GM18907 (cell line): ENCODE data around the gene PARD3B.

Experiments
- ATAC-seq: cut with Tn5 transposase; IDR thresholded peaks from one replicate; pipeline ENCODE4 v1.9.1; 2021; ENCODE audit warnings: mild to moderate bottlenecking, moderate library complexity; ENCODE audit not compliant: unreplicated experiment

Gene PARD3B

GRCh38 chr2:205367331-205367935 lies 822.2 kb downstream of the PARD3B start:
- no peak for ATAC-seq

- ATAC-seq = no peak
These were observed 824.5 kb downstream of the PARD3B start for GRCh38 chr2:205369813-205370212.

- no peak for ATAC-seq
These were observed 825.5 kb downstream of the PARD3B start for GRCh38 chr2:205370726-205371125.

GRCh38 chr2:205372141-205372540 lies 826.9 kb downstream of the PARD3B start:
- ATAC-seq = no peak

DNA sequence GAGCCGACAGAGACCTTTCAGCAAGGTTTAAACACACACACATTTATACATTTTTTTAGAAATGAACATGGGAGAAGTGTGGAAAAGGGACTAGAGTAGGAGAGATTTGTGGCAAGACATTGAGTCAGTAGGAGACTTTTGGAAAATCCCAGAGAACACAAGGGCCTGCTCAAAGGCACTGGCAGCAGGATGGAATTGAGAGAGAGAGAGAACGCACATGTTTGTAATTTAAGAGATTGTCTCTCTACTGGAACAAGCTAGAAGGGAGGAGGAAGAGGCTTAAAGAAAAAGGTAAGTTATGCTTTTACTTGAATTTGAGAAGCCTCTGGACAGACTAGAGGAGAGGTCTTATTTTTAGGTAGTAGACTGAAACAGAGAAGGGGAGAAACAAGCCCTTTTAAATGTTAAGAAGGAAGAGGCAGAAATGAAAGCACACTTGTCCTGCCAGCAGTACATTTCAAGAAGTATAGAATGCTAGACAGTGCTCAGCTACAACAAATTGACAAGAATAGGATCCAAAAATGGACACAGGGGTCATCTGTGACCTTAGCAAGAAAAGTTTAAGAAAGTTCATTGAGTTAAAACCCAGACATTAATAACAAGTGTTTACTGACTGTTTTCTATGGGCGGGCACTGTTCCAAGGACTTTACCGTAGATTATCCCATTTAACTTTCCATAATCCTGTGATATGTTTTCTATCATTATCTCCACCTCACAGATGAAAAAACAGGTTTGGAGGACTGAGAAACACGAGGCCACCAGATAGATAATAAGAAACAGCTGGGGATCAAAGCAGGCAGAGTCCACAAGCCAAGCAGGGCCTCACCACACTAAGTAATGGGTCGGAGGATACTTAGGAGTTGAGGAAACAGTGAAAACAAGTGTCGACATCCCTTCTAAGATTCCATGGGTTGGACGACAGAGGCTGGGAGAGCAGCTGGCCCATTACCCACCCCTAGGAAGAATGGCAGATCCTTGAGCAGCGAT lies 830.5 kb downstream of the PARD3B start:
- ATAC-seq = no peak

- ATAC-seq = no peak
These were observed 832.0 kb downstream of the PARD3B start for GRCh38 chr2:205377324-205377723.

DNA sequence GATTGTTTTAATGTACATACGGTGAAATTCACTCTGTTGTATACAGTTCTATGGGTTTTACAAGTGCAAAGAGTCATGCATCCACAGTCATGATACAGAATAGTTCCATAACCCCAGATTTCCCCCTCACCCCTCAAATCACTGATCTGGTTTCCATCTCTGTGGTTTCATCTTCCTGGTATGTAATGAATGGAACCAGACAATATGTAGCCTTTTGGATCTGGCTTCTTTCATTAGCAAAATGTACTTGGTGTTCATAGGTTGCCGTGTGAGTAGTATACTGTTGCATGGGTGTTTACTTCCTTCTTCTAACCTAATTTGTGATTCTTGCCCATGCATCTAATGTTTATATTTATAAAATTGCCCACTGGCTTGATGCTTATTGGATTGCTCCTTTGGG lies 838.3 kb downstream of the PARD3B start:
- no peak for ATAC-seq

DNA sequence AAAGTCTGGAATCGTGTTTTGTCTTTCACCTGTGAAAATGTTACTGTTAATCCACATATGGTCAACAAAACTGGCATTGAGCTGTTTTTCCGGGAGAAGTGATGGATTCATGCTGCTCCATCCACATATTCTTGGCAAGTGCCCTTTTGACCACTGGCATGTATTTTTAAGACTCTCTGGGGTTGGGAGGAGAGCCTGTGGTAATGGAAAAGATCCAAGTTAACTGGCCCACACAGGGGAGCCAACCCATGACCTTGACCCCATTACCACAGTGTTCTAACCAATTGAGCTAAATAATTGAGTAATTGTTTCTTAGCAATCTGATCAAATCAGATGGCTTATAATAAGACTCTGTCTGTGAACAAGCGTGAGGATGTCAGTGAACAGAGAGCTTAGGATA lies 840.8 kb downstream of the PARD3B start:
- ATAC-seq = no peak

DNA sequence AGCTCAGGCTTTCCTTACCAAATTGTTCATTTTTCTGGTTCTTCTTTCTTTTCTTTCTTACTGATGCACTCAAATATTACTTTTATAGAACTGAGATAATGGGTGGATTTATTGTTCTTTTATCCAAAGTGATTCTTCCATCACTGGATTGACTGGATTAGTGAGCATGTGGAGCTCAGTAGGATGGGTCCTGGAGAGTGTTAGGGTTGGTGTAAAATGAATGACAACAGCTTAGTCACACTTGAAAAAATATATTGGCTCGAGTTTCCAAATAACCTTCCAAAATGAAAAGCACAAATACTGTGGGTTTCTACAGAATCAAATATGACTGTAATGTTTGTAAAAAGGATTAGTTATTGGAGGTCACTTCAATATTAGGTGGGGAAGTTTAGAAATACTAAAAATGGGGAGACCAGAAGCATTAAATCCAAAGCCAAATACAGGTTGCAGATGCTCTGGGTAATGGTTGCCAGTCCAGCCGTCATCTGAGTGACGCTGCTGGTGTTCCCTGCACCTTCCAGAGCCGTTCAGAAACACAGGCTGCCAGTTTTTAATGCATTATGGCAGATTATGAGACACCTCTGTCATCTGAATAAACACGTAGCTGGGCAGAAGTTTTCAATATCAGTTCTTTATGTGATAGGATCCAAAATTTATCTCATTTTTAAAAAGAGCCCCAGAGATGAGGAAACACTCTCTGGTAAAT lies 842.2 kb downstream of the PARD3B start:
- no peak for ATAC-seq

DNA sequence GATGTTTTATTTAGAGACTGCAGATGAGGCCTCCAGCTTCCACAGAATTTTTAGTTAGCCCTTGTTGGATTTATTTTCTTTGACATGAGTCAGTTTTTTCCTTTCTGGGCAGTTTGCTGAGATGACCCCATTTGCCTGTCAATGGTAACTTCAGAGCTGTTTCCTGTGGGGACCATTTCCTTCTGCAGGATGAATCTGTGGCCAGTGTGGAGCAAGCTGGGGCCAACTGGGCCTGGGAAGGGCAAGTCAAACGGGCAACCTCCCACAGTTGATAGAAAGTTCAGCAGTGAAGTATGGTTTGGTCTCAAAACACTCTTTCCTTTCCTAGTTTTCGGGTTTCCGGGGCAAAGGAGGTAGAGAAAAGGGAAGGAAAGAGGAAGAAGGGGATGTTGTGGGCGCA lies 845.6 kb downstream of the PARD3B start:
- no peak for ATAC-seq

DNA sequence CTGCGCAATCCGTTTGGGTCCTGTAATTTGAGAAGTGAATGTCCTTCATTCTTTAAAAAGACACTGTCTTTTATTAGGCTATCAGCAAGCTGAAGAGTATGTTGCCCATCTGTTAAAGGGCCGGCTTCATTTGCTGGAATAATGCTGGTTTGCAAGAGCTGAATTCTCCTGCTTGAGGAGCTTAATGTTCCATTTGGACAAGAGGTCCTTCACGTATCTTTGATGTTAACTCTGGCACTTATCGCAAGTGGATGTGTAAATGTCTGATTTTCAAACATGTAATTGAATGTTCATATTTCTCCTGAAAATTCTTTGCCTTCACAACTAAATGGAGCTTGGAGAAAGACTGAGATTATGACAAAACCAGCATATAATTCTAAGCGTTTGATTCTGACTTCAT lies 856.2 kb downstream of the PARD3B start:
- ATAC-seq = no peak

DNA sequence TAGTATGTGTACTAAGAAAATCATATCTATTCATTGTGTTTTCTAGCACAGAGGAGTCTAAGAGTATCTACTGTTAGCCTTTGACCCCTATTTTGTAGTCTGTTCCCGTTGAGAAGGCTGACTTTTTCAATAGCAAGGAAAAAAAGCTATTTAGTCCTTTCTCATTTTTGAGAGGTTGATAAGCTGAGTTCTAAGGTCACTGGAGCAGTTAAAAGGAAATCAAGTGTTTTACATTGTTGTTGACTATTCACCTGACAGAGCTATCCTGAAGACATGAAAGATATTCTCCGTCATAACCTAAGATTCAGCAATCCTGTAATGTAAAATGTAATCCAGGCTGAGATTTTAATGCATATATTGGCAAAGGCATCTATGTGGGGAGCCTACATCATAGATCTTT lies 856.7 kb downstream of the PARD3B start:
- no peak for ATAC-seq

GRCh38 chr2:205403244-205403825 lies 858.1 kb downstream of the PARD3B start:
- ATAC-seq = no peak

GRCh38 chr2:205405194-205405593 lies 859.9 kb downstream of the PARD3B start:
- no peak for ATAC-seq

GRCh38 chr2:205405752-205406151 lies 860.5 kb downstream of the PARD3B start:
- ATAC-seq = no peak

DNA sequence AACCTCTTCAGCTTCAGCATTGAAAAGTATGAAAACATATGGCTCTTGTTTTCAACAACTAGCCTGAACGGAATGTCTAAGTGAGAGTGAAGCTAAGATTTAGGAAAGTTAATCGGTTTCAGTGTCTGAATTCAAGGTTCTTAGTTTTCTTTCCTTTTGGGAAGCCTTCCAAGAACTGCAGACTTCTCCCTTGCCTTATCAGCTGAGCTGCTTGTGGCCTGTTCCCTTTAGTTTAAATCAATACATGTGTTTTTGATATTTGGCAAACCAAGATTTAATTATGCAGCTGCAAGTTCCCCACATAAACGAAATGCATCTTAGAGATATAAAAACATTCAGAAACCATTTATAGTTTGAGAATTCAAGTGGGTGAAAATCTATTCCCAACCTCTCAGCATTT lies 862.7 kb downstream of the PARD3B start:
- ATAC-seq = no peak

- ATAC-seq = no peak
These were observed 863.4 kb downstream of the PARD3B start for GRCh38 chr2:205408696-205409095.

DNA sequence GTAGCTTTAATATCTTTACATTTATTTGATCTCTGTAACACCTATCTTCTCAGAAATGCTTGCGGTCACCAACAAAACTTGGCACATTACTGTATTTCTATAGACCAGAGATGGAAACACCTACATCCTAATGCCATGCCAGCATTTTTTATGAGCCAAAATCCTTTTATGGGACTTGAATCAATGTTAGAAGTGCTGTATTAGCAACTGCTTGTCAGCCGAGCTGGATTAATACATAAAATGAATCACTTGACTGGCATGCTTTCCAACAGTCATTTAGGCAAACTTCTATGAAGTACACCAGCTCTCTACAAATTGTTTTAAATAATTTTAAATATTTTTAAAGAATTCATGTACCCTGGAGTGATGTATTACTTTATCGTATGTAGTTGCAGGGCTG lies 864.1 kb downstream of the PARD3B start:
- no peak for ATAC-seq

- ATAC-seq = no peak
These were observed 866.3 kb downstream of the PARD3B start for GRCh38 chr2:205411558-205411957.

- ATAC-seq = no peak
These were observed 879.1 kb downstream of the PARD3B start for GRCh38 chr2:205424326-205424725.

DNA sequence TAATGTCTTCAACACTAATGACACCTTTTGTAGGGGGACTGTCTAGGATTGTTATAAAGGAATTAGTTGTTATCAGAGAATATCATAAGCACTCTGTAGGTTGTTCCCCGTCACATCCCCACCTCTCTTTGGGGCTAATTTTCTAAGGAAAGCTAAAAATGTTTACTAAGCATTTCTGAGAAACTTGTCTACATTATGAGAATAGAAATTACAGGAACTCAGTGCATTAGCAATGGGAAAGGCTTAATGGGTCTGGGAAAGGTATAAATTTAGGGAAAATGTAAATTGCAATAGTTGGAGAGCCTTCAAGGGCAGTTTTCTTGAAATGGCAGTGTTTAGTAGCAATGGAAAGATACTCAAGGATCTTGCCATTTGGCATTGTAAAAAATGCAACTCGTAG lies 879.8 kb downstream of the PARD3B start:
- no peak for ATAC-seq
